Endothelial cell of umbilical vein (primary cell): ENCODE data around the gene CDH9. TPM values are rescaled to one million over a fixed set of nuclear protein-coding genes. Genes with fewer than 3 reads are reported as not detected.

ENCODE experiments used
- BruUV-seq: library from RNA; stranded (reverse); fragments of 400-500 nt; replicated peaks from 2 replicates; lab custom pipeline; 2021; lab: Mats Ljungman, UMichigan
- CTCF ChIA-PET: fragments of 300-600, 350-600 bp; sonication (Branson Sonifier 250); formaldehyde crosslinking; loops from one replicate; lab custom pipeline; 2021; ENCODE audit warnings: antibody characterized with exemption, inconsistent platforms; lab: Charles Lee
- POLR2A ChIA-PET: fragments of 300-600, 350-600 bp; sonication (Branson Sonifier 250); formaldehyde crosslinking; loops from one replicate; lab custom pipeline; 2021; ENCODE audit warnings: antibody characterized with exemption, inconsistent platforms; lab: Charles Lee
- DNase-seq: peaks from one replicate; pipeline ENCODE4 v3.0.0-alpha.2; 2011; ENCODE audit warnings: low read depth, low spot score
- FAIRE-seq: peaks from 2 replicates; lab custom pipeline; 2011; peaks lifted over from hg19 to GRCh38; lab: Jason Lieb, UNC
- H2AFZ ChIP-seq: 2 replicates; pipeline ENCODE4 v1.6.0; 2012; ENCODE audit warnings: low read depth, low read length, control low read depth, inconsistent platforms
- H3K27ac ChIP-seq: 2 replicates; pipeline ENCODE4 v1.5.1; 2011; ENCODE audit warnings: low read depth, mild to moderate bottlenecking, control low read depth, low read length, moderate library complexity; ENCODE audit not compliant: insufficient read depth
- H3K27me3 ChIP-seq, 2 experiments: 2 replicates each; pipeline versions ENCODE4 v1.6.0 to v1.6.1; 2011; ENCODE audit warnings: low read length in 2 of 2, mixed read lengths in 1 of 2; ENCODE audit not compliant: control insufficient read depth in 2 of 2, insufficient read depth in 2 of 2
- H3K36me3 ChIP-seq, 2 experiments: 2 replicates in 1 of 2; 3 replicates in 1 of 2; pipeline ENCODE4 v1.5.1; 2011; ENCODE audit warnings: low read length in 2 of 2, mild to moderate bottlenecking in 1 of 2, moderate library complexity in 1 of 2; ENCODE audit not compliant: control insufficient read depth in 2 of 2, insufficient read depth in 2 of 2; ENCODE audit errors: extremely low read depth in 1 of 2
- H3K4me1 ChIP-seq: 3 replicates; pipeline ENCODE4 v1.5.1; 2011; ENCODE audit warnings: mild to moderate bottlenecking, low read length; ENCODE audit not compliant: control insufficient read depth, insufficient read depth; ENCODE audit errors: extremely low read depth
- H3K4me2 ChIP-seq: 2 replicates; pipeline ENCODE4 v1.6.1; 2011; ENCODE audit warnings: low read length, control low read depth, mixed read lengths; ENCODE audit not compliant: insufficient read depth
- H3K4me3 ChIP-seq, 3 experiments: fragments of 200-600 bp in 1 of 3; sonication (generic), shearing (Covaris generic) in 1 of 3; replicated peaks in 1 of 3; 2 replicates each; pipeline ENCODE4 v1.5.1; 2011 to 2016; ENCODE audit warnings: control low read depth in 3 of 3, low read length in 3 of 3, mild to moderate bottlenecking in 2 of 3, inconsistent platforms in 1 of 3, low read depth in 1 of 3, moderate library complexity in 1 of 3; ENCODE audit not compliant: insufficient read depth in 1 of 3
- H3K79me2 ChIP-seq: 2 replicates; pipeline ENCODE4 v1.6.0; 2012; ENCODE audit warnings: low read length, inconsistent platforms; ENCODE audit not compliant: control insufficient read depth, insufficient read depth
- H3K9ac ChIP-seq: replicated peaks from 2 replicates; pipeline ENCODE3; 2011; ENCODE audit warnings: low read length, control low read depth; ENCODE audit not compliant: insufficient read depth; ENCODE audit errors: extremely low read depth
- H3K9me1 ChIP-seq: replicated peaks from 3 replicates; pipeline ENCODE4 v1.6.0; 2011; ENCODE audit warnings: mild to moderate bottlenecking, low read length; ENCODE audit not compliant: control insufficient read depth, insufficient read depth; ENCODE audit errors: extremely low read depth
- H3K9me3 ChIP-seq: replicated peaks from 2 replicates; pipeline ENCODE4 v1.5.1; 2012; ENCODE audit warnings: low read length, inconsistent platforms; ENCODE audit not compliant: control insufficient read depth, insufficient read depth
- H4K20me1 ChIP-seq: replicated peaks from 2 replicates; pipeline ENCODE3; 2011; ENCODE audit warnings: mild to moderate bottlenecking, low read length; ENCODE audit not compliant: control insufficient read depth, insufficient read depth; ENCODE audit errors: extremely low read depth
- CTCF ChIP-seq, 2 donors: IDR thresholded peaks; 1 replicate in 1 of 2; 2 replicates in 1 of 2; pipeline ENCODE4 v1.5.1; 2011; ENCODE audit warnings: low read length in 2 of 2, mild to moderate bottlenecking in 2 of 2, moderate library complexity in 2 of 2, control low read depth in 1 of 2, inconsistent platforms in 1 of 2, low read depth in 1 of 2; ENCODE audit not compliant: insufficient read depth in 1 of 2; ENCODE audit errors: extremely low read depth in 1 of 2
- EZH2 ChIP-seq: IDR thresholded peaks from 2 replicates; pipeline ENCODE4 v1.6.1; 2012; ENCODE audit warnings: borderline replicate concordance, low read depth, mild to moderate bottlenecking, moderate library complexity, low read length, inconsistent platforms; ENCODE audit not compliant: severe bottlenecking
- FOS ChIP-seq: IDR thresholded peaks from 2 replicates; pipeline ENCODE4 v1.6.1; 2011; ENCODE audit warnings: mild to moderate bottlenecking, low read length, moderate library complexity, borderline replicate concordance; ENCODE audit not compliant: insufficient read depth
- GATA2 ChIP-seq: IDR thresholded peaks from 2 replicates; pipeline ENCODE4 v1.7.0; 2011; ENCODE audit warnings: low read depth, mild to moderate bottlenecking, moderate library complexity, mixed read lengths, low read length; ENCODE audit not compliant: insufficient read length, insufficient read depth
- JUN ChIP-seq: IDR thresholded peaks from 2 replicates; pipeline ENCODE4 v1.6.1; 2011; ENCODE audit warnings: borderline replicate concordance, low read depth; ENCODE audit not compliant: insufficient read length, insufficient read depth
- MAX ChIP-seq: IDR thresholded peaks from 2 replicates; pipeline ENCODE4 v1.6.1; 2011; ENCODE audit not compliant: insufficient read depth, insufficient read length
- MYC ChIP-seq: IDR thresholded peaks from one replicate; pipeline ENCODE4 v1.6.1; 2011; ENCODE audit warnings: mild to moderate bottlenecking, low read depth, low read length
- POLR2A ChIP-seq: IDR thresholded peaks from 2 replicates; pipeline ENCODE4 v1.6.1; 2012; ENCODE audit warnings: low read depth, mild to moderate bottlenecking, control low read depth, low read length
- POLR2AphosphoS5 ChIP-seq: IDR thresholded peaks from 2 replicates; pipeline ENCODE4 v1.6.1; 2012; ENCODE audit warnings: low read depth, mild to moderate bottlenecking, control low read depth, low read length, moderate library complexity; ENCODE audit not compliant: insufficient read depth
- dilution Hi-C: fragments of 300-500 bp; cut with MboI; formaldehyde crosslinking; loops from one replicate; pipeline ENCODE4 v1.15.0; 2019; ENCODE audit warnings: low sequenced_read_pairs; ENCODE audit not compliant: extremely low pct_ligation_motif_present
- intact Hi-C: fragments of 100-400 bp; cut with micrococcal nuclease; formaldehyde crosslinking; loops from one replicate; pipeline ENCODE4 v1.10.0; 2022
- polyA plus RNA-seq, 4 experiments: library from polyadenylated mRNA; depleted of rRNA in 3 of 4; stranded (reverse) in 3 of 4; unstranded in 1 of 4; fragments of >200 nt; gene quantifications; 2 replicates each; pipeline versions ENCODE4 v1.2.1 to v1.2.3, GENCODE V29; 2011 to 2012; ENCODE audit warnings: missing spikeins in 1 of 4
- total RNA-seq: library from RNA; stranded (reverse); gene quantifications from 2 replicates; pipeline ENCODE4 v1.2.3, GENCODE V29; 2021

CDH9 gene
- total and polyA plus RNA-seq, 2 donors (not counting 3 experiments of a cell fraction or from before 2014, with no cell fraction given), result not detected

GRCh38 chr5:27015758-27016157 is 22.6 kb downstream of the CDH9 start:
- no peak overlapping the region for H3K4me2 ChIP-seq
- ChIA-PET POLR2A (no interaction called here), CTCF (no interaction called here)
- H3K27me3 ChIP-seq, result no peaks in the 10 kb centered on the region
- FAIRE-seq (no peak), DNase-seq (no peak)
- H2AFZ ChIP-seq, result no peak overlapping the region
- H3K9me3 ChIP-seq, result peaks cover 2% of the 10 kb centered on the region
- dilution Hi-C loops, result no loop called here
- H3K9ac ChIP-seq, result no peak overlapping the region
- H3K79me2 ChIP-seq, result no peaks in the 10 kb centered on the region
- H3K36me3 ChIP-seq, result no peaks in the 10 kb centered on the region
- no peak overlapping the region for H3K4me3 ChIP-seq
- no peak for TF ChIP-seq CTCF (IDR thresholded peaks at IDR 0.05; ENCODE audit: extremely low read depth in 1 of 2, insufficient read depth in 1 of 2, low read depth in 1 of 2, low read length in 2 of 2)
- no peak for TF ChIP-seq POLR2AphosphoS5
- TF ChIP-seq EZH2, result no peak
- TF ChIP-seq MYC, result no peak
- TF ChIP-seq JUN, result no peak
- no peak for TF ChIP-seq POLR2A
- TF ChIP-seq FOS, result no peak
- TF ChIP-seq MAX, result no peak
- no peak for TF ChIP-seq GATA2
- no peaks in the 10 kb centered on the region for H3K4me1 ChIP-seq
- BruUV-seq, result no TSS peak
- intact Hi-C loops, result no loop called here
- no peak overlapping the region for H3K27ac ChIP-seq
- H3K9me1 ChIP-seq, result no peaks in the 10 kb centered on the region
- no peaks in the 10 kb centered on the region for H4K20me1 ChIP-seq
